Esophagus squamous epithelium (tissue), 4 donors: ENCODE results near the gene BCL2L13.

ENCODE experiments used
- POLR2A ChIP-seq, 4 donors: fragments of 450-650 bp; IDR thresholded peaks; one replicate each; pipeline ENCODE4 v1.6.1; 2017; ENCODE audit warnings: antibody characterized with exemption in 4 of 4, mild to moderate bottlenecking in 4 of 4, moderate library complexity in 3 of 4
- TF ChIP-seq, protein P1 (sequence below), 6 experiments: fragments of 450-650 bp in 4 of 6; fragments of 200-600 bp in 2 of 6; sonication (generic) in 2 of 6; IDR thresholded peaks; one replicate each; pipeline ENCODE4 v1.5.1; 2016 to 2019; ENCODE audit warnings: antibody characterized with exemption in 6 of 6, mild to moderate bottlenecking in 4 of 6, moderate library complexity in 4 of 6

DNA sequence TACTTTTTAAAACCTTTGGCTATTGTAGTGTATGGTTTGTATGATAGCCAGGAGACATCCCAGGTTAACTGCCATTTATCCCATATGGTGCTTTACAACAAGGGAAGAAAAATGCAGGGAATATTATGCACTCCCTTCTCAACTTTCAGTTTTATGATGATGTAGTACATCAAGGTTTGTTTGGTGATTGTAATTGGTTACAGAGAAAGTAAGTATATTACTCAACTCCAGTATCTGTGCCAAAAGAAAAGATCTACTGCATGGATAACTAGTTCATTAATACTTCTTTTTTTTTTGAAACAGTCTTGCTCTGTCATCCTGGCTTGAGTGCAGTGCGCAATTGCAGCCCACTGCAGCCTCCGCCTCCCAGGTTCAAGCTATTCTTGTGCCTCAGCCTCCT, 65.3 kb downstream of the BCL2L13 start:
- TF ChIP-seq POLR2A (IDR thresholded peaks at IDR 0.05), result no peak
- TF ChIP-seq, protein P1, sequence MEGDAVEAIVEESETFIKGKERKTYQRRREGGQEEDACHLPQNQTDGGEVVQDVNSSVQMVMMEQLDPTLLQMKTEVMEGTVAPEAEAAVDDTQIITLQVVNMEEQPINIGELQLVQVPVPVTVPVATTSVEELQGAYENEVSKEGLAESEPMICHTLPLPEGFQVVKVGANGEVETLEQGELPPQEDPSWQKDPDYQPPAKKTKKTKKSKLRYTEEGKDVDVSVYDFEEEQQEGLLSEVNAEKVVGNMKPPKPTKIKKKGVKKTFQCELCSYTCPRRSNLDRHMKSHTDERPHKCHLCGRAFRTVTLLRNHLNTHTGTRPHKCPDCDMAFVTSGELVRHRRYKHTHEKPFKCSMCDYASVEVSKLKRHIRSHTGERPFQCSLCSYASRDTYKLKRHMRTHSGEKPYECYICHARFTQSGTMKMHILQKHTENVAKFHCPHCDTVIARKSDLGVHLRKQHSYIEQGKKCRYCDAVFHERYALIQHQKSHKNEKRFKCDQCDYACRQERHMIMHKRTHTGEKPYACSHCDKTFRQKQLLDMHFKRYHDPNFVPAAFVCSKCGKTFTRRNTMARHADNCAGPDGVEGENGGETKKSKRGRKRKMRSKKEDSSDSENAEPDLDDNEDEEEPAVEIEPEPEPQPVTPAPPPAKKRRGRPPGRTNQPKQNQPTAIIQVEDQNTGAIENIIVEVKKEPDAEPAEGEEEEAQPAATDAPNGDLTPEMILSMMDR (IDR thresholded peaks at IDR 0.05), result no peak
